H1 (cell line): Measurements from ENCODE around the gene RASGRP4. TPM values are rescaled to one million over a fixed set of nuclear protein-coding genes. Genes with fewer than 3 reads are reported as not detected.

Experiments used
- RXRA ChIP-seq: IDR thresholded peaks from 2 replicates; pipeline ENCODE4 v1.6.1; 2011; ENCODE audit warnings: low read depth, mild to moderate bottlenecking, low read length, moderate library complexity; ENCODE audit not compliant: insufficient read depth
- TEAD4 ChIP-seq: IDR thresholded peaks from 2 replicates; pipeline ENCODE4 v1.6.1; 2012; ENCODE audit warnings: low read depth, low read length, inconsistent platforms, mixed read lengths
- polyA plus RNA-seq, 7 experiments: library from polyadenylated mRNA; depleted of rRNA in 3 of 7; stranded (reverse) in 5 of 7; unstranded in 2 of 7; fragments of >200 nt in 5 of 7; fragments of 200-250 nt in 2 of 7; gene quantifications; 1 replicate in 5 of 7; 2 replicates in 1 of 7; 4 replicates in 1 of 7; pipeline versions ENCODE4 v1.2.1 to v1.2.3, GENCODE V29; 2011 to 2013; ENCODE audit warnings: missing spikeins in 2 of 7, mixed read lengths in 2 of 7
- total RNA-seq: library from RNA; stranded (reverse); fragmentation: NEBNext Ultra II Directional; extraction: Animal tissue kit (Norgen Biotek cat#: 25700); gene quantifications from 2 replicates; pipeline ENCODE4 v1.2.1, GENCODE V29; 2021
- TF ChIP-seq, protein P1 (sequence below): IDR thresholded peaks from 2 replicates; pipeline ENCODE4 v1.6.1; 2012; ENCODE audit warnings: inconsistent platforms

The RASGRP4 gene
- total and polyA plus RNA-seq, 2 of the 8 experiments (the other 6 are each of a cell fraction or from before 2014, with no cell fraction given): 1.9 to 3.1 TPM

- TF ChIP-seq RXRA (no peak), TEAD4 (no peak)
- TF ChIP-seq, protein P1, sequence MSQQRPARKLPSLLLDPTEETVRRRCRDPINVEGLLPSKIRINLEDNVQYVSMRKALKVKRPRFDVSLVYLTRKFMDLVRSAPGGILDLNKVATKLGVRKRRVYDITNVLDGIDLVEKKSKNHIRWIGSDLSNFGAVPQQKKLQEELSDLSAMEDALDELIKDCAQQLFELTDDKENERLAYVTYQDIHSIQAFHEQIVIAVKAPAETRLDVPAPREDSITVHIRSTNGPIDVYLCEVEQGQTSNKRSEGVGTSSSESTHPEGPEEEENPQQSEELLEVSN: no peak
Measured at GRCh38 chr19:38361633-38362075, 64.4 kb downstream of the RASGRP4 start (continued).
